ENCODE results near the gene CYFIP1. TPM values are rescaled to one million over a fixed set of nuclear protein-coding genes. Genes with fewer than 3 reads are reported as not detected.

The CYFIP1 gene
- total and polyA plus RNA-seq, 2 of the 8 experiments (the other 6 are each of a cell fraction or from before 2014, with no cell fraction given): 38.6 to 81.7 TPM

GRCh38 chr15:22908830-22909229 lies 71.3 kb downstream of the CYFIP1 start:
- 87% methylated on average over 9 of the region's 9 CpGs; no CpG with 5 or more reads in 1 of the 2 experiments for WGBS, 2 experiments (ENCODE audit: extremely low coverage in 1 of 2, insufficient coverage in 1 of 2, insufficient read length in 1 of 2, insufficient replicate concordance in 2 of 2, low coverage in 1 of 2, low lambda C conversion rate in 2 of 2, missing lambda C conversion rate in 1 of 2)
- peaks cover 2% of the 10 kb centered on the region in 2 experiments for H4K20me1 ChIP-seq (replicated peaks in 1 of 2; ENCODE audit: control insufficient read depth in 1 of 2, insufficient read depth in 2 of 2, low read length in 2 of 2)
- no peak overlapping the region for H2AK5ac ChIP-seq (ENCODE audit: low read depth, low read length)
- H3K23ac ChIP-seq (ENCODE audit: insufficient read length): no peak overlapping the region
- no peak for TF ChIP-seq RAD21 (IDR thresholded peaks at IDR 0.05 in 1 of 2, conservative IDR thresholded peaks at IDR 0.05 in 1 of 2; ENCODE audit: low read depth in 2 of 2, low read length in 2 of 2)
- no peak for TF ChIP-seq GABPA (IDR thresholded peaks at IDR 0.05; ENCODE audit: borderline replicate concordance, insufficient read depth, low read length)
- no peak for TF ChIP-seq CREB1 (IDR thresholded peaks at IDR 0.05)
- TF ChIP-seq NRF1 (IDR thresholded peaks at IDR 0.05; ENCODE audit: low read depth, low read length): no peak
- no peak for TF ChIP-seq KDM5A (IDR thresholded peaks at IDR 0.05; ENCODE audit: low read length)
- TF ChIP-seq YY1 (IDR thresholded peaks at IDR 0.05; ENCODE audit: low read depth, low read length): no peak
- H3K4me3 ChIP-seq (ENCODE audit: extremely low read depth in 1 of 4, insufficient read depth in 2 of 4, low read depth in 3 of 4, low read length in 4 of 4): no peak overlapping the region
- no peak overlapping the region for H2BK5ac ChIP-seq (ENCODE audit: low read depth, low read length)
- no peak overlapping the region for H3K14ac ChIP-seq (ENCODE audit: insufficient read length)
- no peaks in the 10 kb centered on the region for H3K79me1 ChIP-seq (ENCODE audit: low read depth, low read length)
- no peak overlapping the region for H2BK12ac ChIP-seq (ENCODE audit: low read depth, low read length)
- H3K27me3 ChIP-seq (replicated peaks in 1 of 4; ENCODE audit: control insufficient read depth in 3 of 4, extremely low read depth in 1 of 4, insufficient read depth in 3 of 4, low read length in 3 of 4): no peaks in the 10 kb centered on the region; a peak in 1 of 7 replicates
- H2BK120ac ChIP-seq (replicated peaks; ENCODE audit: low read depth, low read length): no peak overlapping the region
- H3K4me1 ChIP-seq (replicated peaks in 1 of 4; ENCODE audit: control insufficient read depth in 3 of 4, insufficient read depth in 4 of 4, low read length in 3 of 4): no peaks in the 10 kb centered on the region
- POLR2A ChIA-PET (ENCODE audit: partially characterized antibody): no interaction called here
- H4K5ac ChIP-seq (ENCODE audit: insufficient read length, low read depth, low read length): no peak overlapping the region
- FAIRE-seq (no peak), DNase-seq (ENCODE audit: low read depth in 1 of 2, low spot score in 2 of 2) (no peak)
- H3K9ac ChIP-seq (replicated peaks in 1 of 4; ENCODE audit: extremely low read depth in 1 of 4, low read depth in 3 of 4, low read length in 3 of 4): no peak overlapping the region
- H3K27ac ChIP-seq (ENCODE audit: low read depth, low read length): no peak overlapping the region
- CTCF ChIA-PET (ENCODE audit: partially characterized antibody): interaction anchor here (1.0 to 1.6 kb wide), 2 partner anchors 11 to 55 kb away, joined by 3 to 4 read pairs; no protein-coding TSS in a partner anchor
- no peaks in the 10 kb centered on the region for H3K79me2 ChIP-seq (ENCODE audit: control insufficient read depth in 1 of 2, insufficient read depth in 2 of 2, low read length in 2 of 2)
- no peaks in the 10 kb centered on the region for H3K9me3 ChIP-seq (ENCODE audit: insufficient read depth in 2 of 2, low read depth in 1 of 2, low read length in 1 of 2)
- H3K56ac ChIP-seq (replicated peaks; ENCODE audit: insufficient read length, low read depth, low read length): no peak overlapping the region
- H2BK15ac ChIP-seq (ENCODE audit: low read length): no peak overlapping the region
- H3K23me2 ChIP-seq (ENCODE audit: low read depth, low read length): 0 out of 2 replicates have a peak, but pooled peaks cover 1% of the 10 kb centered on the region
- H2AFZ ChIP-seq (ENCODE audit: low read length): no peak overlapping the region
- H2BK20ac ChIP-seq (ENCODE audit: low read length): no peak overlapping the region
- peaks cover 0 to 3% (median 0%) of the 10 kb centered on the region in 4 experiments; a peak in 3 of 8 replicates for H3K36me3 ChIP-seq (ENCODE audit: control insufficient read depth in 2 of 4, insufficient read depth in 4 of 4, low read length in 3 of 4)
- H4K8ac ChIP-seq (ENCODE audit: extremely low read depth, insufficient read depth, low read length): no peak overlapping the region
- no peak overlapping the region for H4K91ac ChIP-seq (replicated peaks; ENCODE audit: insufficient read length, low read length)
- no peak overlapping the region for H3K4ac ChIP-seq (replicated peaks; ENCODE audit: insufficient read length, low read depth, low read length)
- no peak overlapping the region for H3K18ac ChIP-seq (ENCODE audit: extremely low read depth, low read length)
- no peak overlapping the region for H3K4me2 ChIP-seq (ENCODE audit: insufficient read depth in 1 of 2, low read depth in 2 of 2, low read length in 2 of 2)

All from H1 (cell line).